Trophoblast cell (in vitro differentiated cells and primary cell): ENCODE measurements around the gene LMAN2.
A peak's percentile ranks its signal among the peaks of the same experiment; 100 is the strongest.

Source experiments
- DNase-seq, 2 donors: peaks; one replicate each; pipeline ENCODE4 v3.0.0-alpha.2; 2016
- H2AFZ ChIP-seq: 2 replicates; pipeline ENCODE4 v1.6.1; 2013; ENCODE audit warnings: low read length, moderate library complexity, mild to moderate bottlenecking; ENCODE audit not compliant: insufficient read depth, poor library complexity
- H2AK5ac ChIP-seq: 2 replicates; pipeline ENCODE4 v1.6.1; 2013; ENCODE audit warnings: mild to moderate bottlenecking, low read length
- H2BK120ac ChIP-seq: 2 replicates; pipeline ENCODE4 v1.6.1; 2013; ENCODE audit warnings: low read length, mild to moderate bottlenecking, moderate library complexity; ENCODE audit not compliant: insufficient read depth, poor library complexity
- H2BK12ac ChIP-seq: 2 replicates; pipeline ENCODE4 v1.6.1; 2013; ENCODE audit warnings: mild to moderate bottlenecking, low read length, moderate library complexity
- H2BK5ac ChIP-seq: 2 replicates; pipeline ENCODE4 v1.6.1; 2013; ENCODE audit warnings: low read length, low read depth, moderate library complexity, mild to moderate bottlenecking; ENCODE audit not compliant: poor library complexity
- H3K14ac ChIP-seq: 2 replicates; pipeline ENCODE4 v1.6.1; 2013; ENCODE audit warnings: mild to moderate bottlenecking, low read length
- H3K18ac ChIP-seq: 2 replicates; pipeline ENCODE4 v1.6.1; 2013; ENCODE audit warnings: mild to moderate bottlenecking, low read length
- H3K23ac ChIP-seq: 2 replicates; pipeline ENCODE4 v1.6.1; 2013; ENCODE audit warnings: low read length
- H3K27ac ChIP-seq: 2 replicates; pipeline ENCODE4 v1.5.1; 2013; ENCODE audit warnings: low read depth, mild to moderate bottlenecking, inconsistent platforms, low read length, moderate library complexity
- H3K27me3 ChIP-seq: 2 replicates; pipeline ENCODE4 v1.6.1; 2013; ENCODE audit warnings: inconsistent platforms, mild to moderate bottlenecking, low read length, moderate library complexity; ENCODE audit not compliant: insufficient read depth
- H3K36me3 ChIP-seq, 2 experiments: 1 replicate in 1 of 2; 2 replicates in 1 of 2; pipeline ENCODE4 v1.6.1; 2013; ENCODE audit warnings: low read length in 2 of 2, mild to moderate bottlenecking in 2 of 2, moderate library complexity in 1 of 2; ENCODE audit not compliant: insufficient read depth in 2 of 2, control insufficient read depth in 1 of 2
- H3K4ac ChIP-seq: 2 replicates; pipeline ENCODE4 v1.6.1; 2013; ENCODE audit warnings: low read depth, mild to moderate bottlenecking, low read length, moderate library complexity
- H3K4me1 ChIP-seq, 2 experiments: 1 replicate in 1 of 2; 2 replicates in 1 of 2; pipeline ENCODE4 v1.6.1; 2013; ENCODE audit warnings: low read length in 2 of 2, mild to moderate bottlenecking in 2 of 2, moderate library complexity in 1 of 2; ENCODE audit not compliant: insufficient read depth in 2 of 2, control insufficient read depth in 1 of 2
- H3K4me2 ChIP-seq: 2 replicates; pipeline ENCODE4 v1.6.1; 2013; ENCODE audit warnings: inconsistent platforms, mild to moderate bottlenecking, low read length, moderate library complexity
- H3K4me3 ChIP-seq: 2 replicates; pipeline ENCODE4 v1.5.1; 2013; ENCODE audit warnings: mild to moderate bottlenecking, low read depth, low read length, inconsistent platforms
- H3K79me1 ChIP-seq: one replicate; pipeline ENCODE4 v1.6.1; 2013; ENCODE audit warnings: low read length
- H3K79me2 ChIP-seq: 2 replicates; pipeline ENCODE4 v1.6.1; 2013; ENCODE audit warnings: low read length, mild to moderate bottlenecking; ENCODE audit not compliant: control insufficient read depth, insufficient read depth, poor library complexity
- H3K9ac ChIP-seq: 2 replicates; pipeline ENCODE4 v1.6.1; 2013; ENCODE audit warnings: mild to moderate bottlenecking, low read length
- H3K9me3 ChIP-seq: 2 replicates; pipeline ENCODE4 v1.6.1; 2013; ENCODE audit warnings: low read depth, mild to moderate bottlenecking, control low read depth, inconsistent platforms, low read length; ENCODE audit not compliant: insufficient read depth
- H4K12ac ChIP-seq: 2 replicates; pipeline ENCODE4 v1.6.1; 2013; ENCODE audit warnings: low read depth, mild to moderate bottlenecking, low read length, moderate library complexity
- H4K8ac ChIP-seq: 2 replicates; pipeline ENCODE4 v1.6.1; 2013; ENCODE audit warnings: low read depth, mild to moderate bottlenecking, low read length, moderate library complexity
- H4K91ac ChIP-seq: one replicate; pipeline ENCODE4 v1.6.1; 2013; ENCODE audit warnings: low read depth, mild to moderate bottlenecking, low read length, moderate library complexity
- WGBS: extraction: QIAGEN DNeasy Blood & Tissue Kit; methylation state at CpG from one replicate; pipeline ENCODE4 v1.1.7; 2013; ENCODE audit warnings: missing lambda C conversion rate; ENCODE audit not compliant: insufficient read length, insufficient coverage; ENCODE audit errors: extremely low coverage; 5-methylcytosine and 5-hydroxymethylcytosine counted together

LMAN2 gene

DNA sequence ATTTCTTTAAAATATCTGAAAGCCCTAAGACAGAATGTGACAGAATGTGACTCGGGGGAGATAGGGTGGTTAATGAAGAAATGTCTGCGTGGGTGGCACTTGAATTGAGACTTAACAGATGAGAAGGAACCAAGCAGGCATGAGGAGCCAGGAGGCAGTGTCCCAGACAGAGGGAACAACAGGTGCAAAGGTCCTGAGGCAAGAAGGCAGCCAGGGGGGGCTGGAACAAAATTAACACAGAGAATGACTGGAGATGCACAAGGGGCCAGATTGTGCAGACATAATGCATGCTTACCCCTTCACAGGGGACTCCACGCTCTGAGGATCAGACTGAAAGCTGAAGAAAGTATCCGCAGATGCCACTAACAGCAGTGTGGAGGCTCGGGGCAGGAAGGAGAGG is 1.7 kb downstream of the LMAN2 start:
- H3K9me3 ChIP-seq: peaks cover 1% of the 10 kb centered on the region
- WGBS: no CpG with 5 or more reads among the region's 5 CpGs

DNA sequence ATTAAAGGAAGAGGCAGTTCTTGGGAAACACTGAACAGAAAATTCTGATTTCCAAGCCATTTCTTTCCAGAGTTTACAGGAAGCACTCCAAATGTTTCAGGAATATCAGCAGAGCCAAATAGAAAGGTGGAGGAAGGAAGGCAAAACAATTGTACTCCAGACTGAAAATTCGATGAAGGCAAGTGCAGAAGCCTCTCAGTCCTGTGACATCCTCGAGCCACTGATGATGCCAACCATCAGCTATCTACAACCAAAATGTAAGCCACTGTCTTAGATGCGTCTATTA is 2.2 kb downstream of the LMAN2 start:
- no peak overlapping the region for H2BK5ac ChIP-seq
- H2AFZ ChIP-seq: no peak overlapping the region
- no peak overlapping the region for H4K8ac ChIP-seq
- H3K36me3 ChIP-seq: peaks cover 5 to 12% of the 10 kb centered on the region in 2 experiments
- H3K18ac ChIP-seq: no peak overlapping the region
- peaks cover 1% of the 10 kb centered on the region for H3K9me3 ChIP-seq
- H3K4me1 ChIP-seq: peaks cover 12 to 16% of the 10 kb centered on the region in 2 experiments
- no peak overlapping the region for H3K4me2 ChIP-seq
- H3K79me1 ChIP-seq: peaks cover 10% of the 10 kb centered on the region
- no peak overlapping the region for H3K4me3 ChIP-seq
- no peak overlapping the region for H2BK12ac ChIP-seq
- DNase-seq: no peak
- no peak overlapping the region for H3K4ac ChIP-seq
- no CpG with 5 or more reads among the region's 3 CpGs for WGBS
- no peak overlapping the region for H3K27ac ChIP-seq
- H2AK5ac ChIP-seq: no peak overlapping the region
- no peak overlapping the region for H3K9ac ChIP-seq
- H3K27me3 ChIP-seq: no peaks in the 10 kb centered on the region
- H2BK120ac ChIP-seq: no peak overlapping the region
- no peak overlapping the region for H3K14ac ChIP-seq
- H4K91ac ChIP-seq: no peak overlapping the region
- peaks cover 13% of the 10 kb centered on the region for H3K79me2 ChIP-seq
- no peak overlapping the region for H4K12ac ChIP-seq
- no peak overlapping the region for H3K23ac ChIP-seq

More for the DNA sequence above, 1.7 kb downstream of the LMAN2 start:
- Histone ChIP-seq H3K27ac (no peak overlapping the region), H3K79me1 (peaks cover 10% of the 10 kb centered on the region), H3K9ac (no peak overlapping the region), H2BK120ac (no peak overlapping the region), H2AK5ac (no peak overlapping the region), H3K36me3 (peaks cover 5 to 12% of the 10 kb centered on the region in 2 experiments), H2BK12ac (no peak overlapping the region), H2BK5ac (no peak overlapping the region), H3K18ac (no peak overlapping the region), H3K4me3 (no peak overlapping the region), H3K23ac (no peak overlapping the region), H3K27me3 (no peaks in the 10 kb centered on the region), H3K4me1 (peaks cover 12 to 16% of the 10 kb centered on the region in 2 experiments), H2AFZ (no peak overlapping the region), H4K91ac (no peak overlapping the region), H4K12ac (no peak overlapping the region), H3K79me2 (peaks cover 13% of the 10 kb centered on the region), H3K4me2 (peak overlapping the region; percentile 82), H4K8ac (no peak overlapping the region), H3K14ac (no peak overlapping the region), H3K4ac (peak overlapping the region; percentile 9)
- no peak for DNase-seq

DNA sequence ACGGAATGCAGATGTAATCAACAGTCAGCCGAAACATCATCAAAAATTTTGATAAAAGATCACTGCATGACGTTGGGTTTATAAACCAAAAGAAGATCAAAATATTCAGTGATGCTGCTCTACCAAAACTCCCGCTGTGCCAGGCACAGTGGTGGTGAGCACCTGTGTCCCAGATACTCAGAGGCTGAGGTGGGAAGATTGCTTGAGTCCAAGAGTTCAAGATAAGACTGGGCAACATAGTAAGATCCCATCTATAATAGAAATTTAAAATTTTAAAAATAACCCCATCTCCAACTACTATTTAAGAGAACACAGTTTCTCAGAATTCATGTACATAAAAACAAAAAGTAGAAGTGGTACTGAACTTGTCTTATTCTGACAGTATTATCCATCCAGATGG is 3.8 kb downstream of the LMAN2 start:
- H4K12ac ChIP-seq: no peak overlapping the region
- no peak overlapping the region for H3K23ac ChIP-seq
- peaks cover 5 to 16% of the 10 kb centered on the region in 2 experiments for H3K36me3 ChIP-seq
- no peak overlapping the region for H2BK120ac ChIP-seq
- no peak overlapping the region for H3K27ac ChIP-seq
- no peak overlapping the region for H2AFZ ChIP-seq
- H3K14ac ChIP-seq: no peak overlapping the region
- no peak overlapping the region for H2BK5ac ChIP-seq
- no peak overlapping the region for H3K4me3 ChIP-seq
- WGBS: no CpG with 5 or more reads among the region's 4 CpGs
- H3K79me1 ChIP-seq: peaks cover 10% of the 10 kb centered on the region
- H2BK12ac ChIP-seq: no peak overlapping the region
- H4K8ac ChIP-seq: no peak overlapping the region
- H3K18ac ChIP-seq: no peak overlapping the region
- no peaks in the 10 kb centered on the region for H3K27me3 ChIP-seq
- DNase-seq: no peak
- H3K4me2 ChIP-seq: no peak overlapping the region
- peak overlapping the region; percentile 57 for H3K4ac ChIP-seq
- H3K9ac ChIP-seq: no peak overlapping the region
- H3K9me3 ChIP-seq: peaks cover 1% of the 10 kb centered on the region
- H2AK5ac ChIP-seq: no peak overlapping the region
- H3K4me1 ChIP-seq: peaks cover 12 to 16% of the 10 kb centered on the region in 2 experiments
- peaks cover 13% of the 10 kb centered on the region for H3K79me2 ChIP-seq
- no peak overlapping the region for H4K91ac ChIP-seq

DNA sequence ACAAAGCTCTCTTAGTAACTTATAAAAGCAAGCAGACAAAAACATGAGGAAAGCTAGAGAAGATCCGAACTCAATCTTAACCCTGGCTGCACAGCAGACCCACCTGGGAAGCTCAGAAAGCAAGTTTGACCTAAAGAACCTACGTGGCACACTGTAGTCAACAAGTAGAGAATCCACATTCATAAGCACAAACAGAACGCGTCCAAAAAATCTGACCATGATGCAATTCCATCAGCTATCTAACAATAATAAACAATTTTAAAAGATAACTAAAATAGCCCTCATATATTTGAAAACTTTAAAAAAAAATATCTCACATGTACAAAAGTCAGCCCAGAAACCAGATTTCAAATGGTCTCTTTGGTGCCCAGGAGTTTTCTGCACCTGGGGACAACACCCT is 4.6 kb downstream of the LMAN2 start:
- H3K79me1 ChIP-seq: peaks cover 8% of the 10 kb centered on the region
- H3K4me3 ChIP-seq: no peak overlapping the region
- H3K4me2 ChIP-seq: no peak overlapping the region
- H3K18ac ChIP-seq: no peak overlapping the region
- no CpG with 5 or more reads among the region's 4 CpGs for WGBS
- no peak overlapping the region for H3K9ac ChIP-seq
- H2BK12ac ChIP-seq: no peak overlapping the region
- H4K91ac ChIP-seq: no peak overlapping the region
- H3K36me3 ChIP-seq: peaks cover 9 to 16% of the 10 kb centered on the region in 2 experiments
- no peak overlapping the region for H3K14ac ChIP-seq
- no peak overlapping the region for H2BK120ac ChIP-seq
- H3K4ac ChIP-seq: peak overlapping the region; percentile 57
- DNase-seq: peak in 1 of 2 donors; percentile 47
- no peak overlapping the region for H2BK5ac ChIP-seq
- H2AK5ac ChIP-seq: no peak overlapping the region
- no peak overlapping the region for H3K27ac ChIP-seq
- H4K12ac ChIP-seq: no peak overlapping the region
- peaks cover 9 to 13% of the 10 kb centered on the region in 2 experiments for H3K4me1 ChIP-seq
- H4K8ac ChIP-seq: no peak overlapping the region
- no peak overlapping the region for H2AFZ ChIP-seq
- H3K79me2 ChIP-seq: peaks cover 13% of the 10 kb centered on the region
- H3K23ac ChIP-seq: no peak overlapping the region
- peaks cover 1% of the 10 kb centered on the region for H3K9me3 ChIP-seq
- no peaks in the 10 kb centered on the region for H3K27me3 ChIP-seq
